Activated CD4-positive, alpha-beta T cell treated with anti-CD3 and anti-CD28 coated beads, Interleukin-2, amount 10 ng/mL, durations not matched to agents 7 days and 5 days (primary cell): ENCODE results near the gene FAR2. TPM values are rescaled to one million over a fixed set of nuclear protein-coding genes. Genes with fewer than 3 reads are reported as not detected.
"Not testable (repeated sequence)": the region's sequence is repeated elsewhere in the genome, so short reads cannot be mapped to it uniquely, and the experiment has no call there.

Experiments
- CTCF ChIA-PET: fragments of 350-600 bp; sonication (Branson Sonifier 250); formaldehyde crosslinking; loops from one replicate; lab custom pipeline; 2021; ENCODE audit warnings: antibody characterized with exemption; lab: Charles Lee
- POLR2A ChIA-PET: fragments of 350-600 bp; sonication (Branson Sonifier 250); formaldehyde crosslinking; loops from one replicate; lab custom pipeline; 2021; ENCODE audit warnings: antibody characterized with exemption; lab: Charles Lee
- DNase-seq: peaks from one replicate; pipeline ENCODE4 v3.0.0-alpha.2; 2020
- H3K27ac Mint-ChIP-seq: one replicate; pipeline ENCODE4 v1.8.0; 2021; ENCODE audit warnings: mild to moderate bottlenecking, moderate library complexity, mixed read lengths
- H3K27me3 Mint-ChIP-seq: one replicate; pipeline ENCODE4 v1.8.0; 2021; ENCODE audit warnings: mixed read lengths
- H3K36me3 Mint-ChIP-seq: one replicate; pipeline ENCODE4 v1.8.0; 2021; ENCODE audit warnings: low read depth, mixed read lengths
- H3K4me1 Mint-ChIP-seq: one replicate; pipeline ENCODE4 v1.8.0; 2021; ENCODE audit warnings: mixed read lengths
- H3K4me3 Mint-ChIP-seq: one replicate; pipeline ENCODE4 v1.8.0; 2021; ENCODE audit warnings: mild to moderate bottlenecking, moderate library complexity, mixed read lengths
- H3K9me3 Mint-ChIP-seq: one replicate; pipeline ENCODE4 v1.8.0; 2021; ENCODE audit warnings: mixed read lengths
- total RNA-seq, 2 experiments: library from RNA; stranded (reverse); gene quantifications; one replicate each; pipeline ENCODE4 v1.2.3, GENCODE V29; 2021

Gene FAR2
- 10 to 100 TPM; 24.6 to 26.6 TPM for total RNA-seq

DNA sequence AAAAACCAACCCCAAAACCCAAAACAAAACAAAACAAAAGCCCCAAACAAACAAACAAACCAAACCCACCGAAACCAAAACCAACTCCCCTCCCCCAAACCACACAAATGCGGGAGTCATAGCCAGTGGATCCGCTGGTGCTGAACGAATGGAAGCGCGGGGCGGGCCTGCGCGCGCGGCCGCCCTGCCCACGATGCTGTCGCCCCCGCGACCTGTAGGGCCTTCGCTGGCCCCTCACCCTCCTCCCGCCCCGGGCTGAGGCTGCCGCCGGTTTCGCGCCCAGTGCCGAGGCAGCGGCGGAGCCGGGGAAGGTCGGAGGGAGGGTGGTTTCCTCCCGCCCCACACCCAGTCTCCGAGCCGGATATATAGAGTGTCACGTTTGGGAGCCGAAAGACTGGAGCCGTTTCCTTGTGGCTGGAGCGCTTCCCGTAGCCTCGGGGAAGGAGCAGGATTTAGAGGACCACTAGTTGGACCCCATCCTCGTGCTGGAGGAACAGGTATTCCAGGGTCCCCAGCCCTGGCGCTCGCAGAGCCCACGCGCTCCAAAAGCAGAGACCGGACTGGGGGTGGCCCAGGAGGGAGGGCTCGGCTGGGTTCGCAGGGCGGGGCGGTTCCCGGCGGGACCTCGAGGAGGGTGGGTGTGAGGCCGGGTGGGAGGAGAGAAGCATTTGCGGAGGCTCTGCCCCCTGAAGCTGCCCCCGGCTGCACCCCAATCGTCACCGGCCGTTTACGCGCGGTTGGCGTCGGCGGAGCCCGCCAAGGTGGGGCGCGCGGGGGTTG is at the start of gene FAR2:
Gene FAR2, plus strand, starts transcription at position 368 of the 780 bp plus-strand sequence. CDS start 121,172 bp downstream, outside the sequence.
- CTCF ChIA-PET, result no interaction called here
- Mint-ChIP-seq H3K4me3 (peak within 1 kb of the TSS; percentile 95), H3K4me1 (peaks cover 38% of the 10 kb centered on the region), H3K9me3 (peaks cover 3% of the 10 kb centered on the region), H3K36me3 (peaks cover 5% of the 10 kb centered on the region), H3K27ac (peak within 1 kb of the TSS; percentile 97), H3K27me3 (peaks cover 29% of the 10 kb centered on the region)
- POLR2A ChIA-PET, result no interaction called here
- DNase-seq, result peak; percentile 61

DNA sequence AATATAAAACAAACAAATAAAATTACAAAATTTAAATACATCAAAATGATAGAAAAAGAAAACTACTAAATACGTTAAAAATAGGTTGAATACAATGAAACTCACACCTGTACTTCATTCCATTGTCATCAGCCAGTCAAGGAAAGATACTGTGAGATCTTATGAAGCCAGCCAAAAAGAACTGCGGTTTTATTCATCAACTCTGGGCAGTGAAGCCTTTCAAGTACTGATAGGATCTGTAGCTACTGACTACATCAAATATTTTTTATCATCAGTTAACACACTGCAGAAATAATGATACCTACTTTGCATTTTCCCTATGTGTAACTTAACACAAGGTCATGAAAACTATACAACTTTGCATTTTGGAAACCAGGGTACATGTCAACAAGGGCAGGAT is 46.3 kb upstream of the FAR2 start:
- Mint-ChIP-seq H3K36me3 (peaks cover 23% of the 10 kb centered on the region), H3K27ac (peak overlapping the region; percentile 98), H3K4me1 (peaks cover 40% of the 10 kb centered on the region), H3K27me3 (peaks cover 9% of the 10 kb centered on the region), H3K4me3 (peak overlapping the region; percentile 55), H3K9me3 (peaks cover 20% of the 10 kb centered on the region)
- POLR2A ChIA-PET, result no interaction called here
- CTCF ChIA-PET, result no interaction called here
- no peak for DNase-seq

DNA sequence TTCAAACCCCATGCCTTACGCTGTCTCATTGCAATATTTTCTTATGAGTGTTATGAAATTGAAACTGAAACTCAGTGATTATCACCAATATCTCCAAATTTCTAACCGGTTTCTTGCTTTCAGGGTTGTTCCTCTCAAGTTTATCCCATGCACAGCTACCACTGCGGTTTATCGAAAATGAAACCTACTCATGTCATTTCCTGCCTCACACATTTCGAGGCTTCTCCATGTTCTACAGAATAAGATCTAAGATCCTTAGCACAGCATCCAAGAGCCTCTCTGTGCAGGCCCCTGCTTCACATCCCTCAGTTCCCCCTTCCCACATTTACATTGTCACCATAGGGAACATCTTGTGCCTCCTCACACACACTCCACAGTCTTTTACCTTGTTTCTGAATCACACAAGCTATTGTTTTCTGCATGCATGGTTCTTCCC is 45.5 kb upstream of the FAR2 start:
- H3K27ac Mint-ChIP-seq, result peak overlapping the region; percentile 98
- H3K27me3 Mint-ChIP-seq, result peaks cover 9% of the 10 kb centered on the region
- ChIA-PET CTCF (interaction anchor here (0.8 kb wide), 1 partner anchor 214 kb away, joined by 3 read pairs; no protein-coding TSS in a partner anchor), POLR2A (no interaction called here)
- H3K9me3 Mint-ChIP-seq, result peaks cover 19% of the 10 kb centered on the region
- H3K4me1 Mint-ChIP-seq, result peaks cover 40% of the 10 kb centered on the region
- peaks cover 23% of the 10 kb centered on the region for H3K36me3 Mint-ChIP-seq
- peak overlapping the region; percentile 55 for H3K4me3 Mint-ChIP-seq
- DNase-seq, result peak; percentile 81

DNA sequence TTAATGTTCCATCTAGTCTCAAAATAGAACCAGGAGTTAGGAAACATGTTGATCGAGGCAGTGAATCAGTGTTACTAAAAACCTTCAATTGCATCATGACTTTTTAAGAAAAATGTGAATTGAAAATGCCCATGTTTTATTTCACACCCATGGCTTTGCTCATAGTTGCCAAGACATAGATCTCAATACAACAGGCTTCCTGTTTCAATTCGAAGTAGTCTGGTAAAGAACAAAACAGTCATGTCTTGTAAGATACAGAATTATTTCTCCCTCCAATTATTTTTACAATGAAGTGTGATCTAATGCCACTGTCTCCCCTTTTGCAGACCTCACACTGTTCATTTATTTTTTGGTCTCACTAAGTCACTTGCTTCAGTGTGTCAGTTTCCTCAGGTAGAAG is 44.6 kb upstream of the FAR2 start:
- Mint-ChIP-seq H3K9me3 (peaks cover 17% of the 10 kb centered on the region), H3K27me3 (peaks cover 9% of the 10 kb centered on the region), H3K4me1 (peaks cover 40% of the 10 kb centered on the region), H3K36me3 (peaks cover 19% of the 10 kb centered on the region), H3K27ac (peak overlapping the region; percentile 98), H3K4me3 (no peak overlapping the region)
- no peak for DNase-seq
- POLR2A ChIA-PET, result no interaction called here
- CTCF ChIA-PET, result no interaction called here

DNA sequence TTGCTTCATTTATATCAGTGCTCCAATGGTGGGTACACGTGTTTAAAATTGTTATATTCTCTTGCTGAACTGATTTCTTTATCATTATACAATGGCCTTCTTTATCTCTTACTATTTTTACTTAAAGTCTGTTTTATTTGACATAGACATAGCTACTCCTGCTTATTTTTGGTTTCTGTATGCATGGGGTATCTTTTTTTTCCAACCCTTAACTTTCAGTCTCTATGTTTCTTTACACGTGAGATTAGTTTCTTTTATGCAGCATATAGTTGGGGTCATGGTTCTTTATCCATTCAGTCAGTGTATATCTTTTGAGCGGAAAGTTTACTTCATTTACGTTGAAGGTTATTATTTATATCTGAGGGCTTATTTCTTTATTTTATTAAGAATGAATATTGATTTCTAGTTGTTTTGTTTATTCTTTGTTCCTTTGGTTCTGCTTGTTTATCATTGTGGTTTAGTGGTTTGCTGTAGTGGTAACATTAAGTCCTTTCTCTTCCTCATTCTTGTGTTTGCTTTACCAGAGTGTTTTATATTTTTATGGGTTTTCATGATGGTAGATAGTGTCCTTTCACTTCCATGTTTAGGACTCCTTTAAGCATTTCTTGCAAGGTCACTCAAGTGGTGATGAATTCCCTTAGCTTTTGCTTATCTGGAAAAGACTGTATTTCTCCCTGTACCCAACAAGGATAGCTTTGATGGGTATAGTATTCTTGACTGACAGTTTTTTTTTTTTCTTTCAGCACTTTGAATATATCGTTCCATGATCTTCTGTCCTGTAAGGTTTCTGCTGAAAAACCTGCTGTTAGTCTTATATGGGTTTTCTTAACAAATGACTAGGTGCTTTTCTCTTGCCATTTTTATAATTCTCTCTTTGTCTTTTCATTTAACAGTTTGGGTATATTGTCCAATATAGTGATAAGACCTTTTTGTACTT is 38.3 kb upstream of the FAR2 start:
- POLR2A ChIA-PET, result no interaction called here
- H3K27ac Mint-ChIP-seq, result no peak overlapping the region
- peaks cover 9% of the 10 kb centered on the region for H3K27me3 Mint-ChIP-seq
- H3K9me3 Mint-ChIP-seq, result peaks cover 30% of the 10 kb centered on the region
- CTCF ChIA-PET, result no interaction called here
- no peak for DNase-seq
- H3K36me3 Mint-ChIP-seq, result peaks cover 21% of the 10 kb centered on the region
- peaks cover 9% of the 10 kb centered on the region for H3K4me1 Mint-ChIP-seq
- H3K4me3 Mint-ChIP-seq, result no peak overlapping the region

DNA sequence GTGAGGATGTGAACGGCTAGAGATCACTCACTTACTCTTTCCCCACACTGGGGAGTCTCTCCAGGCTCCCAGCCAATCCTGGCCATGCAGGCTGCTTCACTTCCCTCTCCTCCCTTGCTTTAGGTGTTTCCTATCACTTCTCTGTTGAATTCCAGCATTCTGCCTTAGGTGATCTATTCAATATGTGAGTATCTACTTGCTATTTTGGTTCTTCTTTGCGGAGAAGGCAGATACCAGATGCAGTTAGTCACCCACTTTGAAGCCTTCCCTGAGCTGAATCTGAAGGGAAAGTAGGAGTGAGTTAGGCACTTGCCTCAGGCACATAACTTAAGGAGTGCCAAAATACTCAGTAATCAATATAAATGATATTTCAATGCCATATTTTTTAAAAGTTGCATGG is 36.0 kb upstream of the FAR2 start:
- H3K4me1 Mint-ChIP-seq, result peaks cover 8% of the 10 kb centered on the region
- no peak for DNase-seq
- CTCF ChIA-PET, result no interaction called here
- no peak overlapping the region for H3K27ac Mint-ChIP-seq
- H3K9me3 Mint-ChIP-seq, result peaks cover 25% of the 10 kb centered on the region
- peaks cover 17% of the 10 kb centered on the region for H3K36me3 Mint-ChIP-seq
- H3K27me3 Mint-ChIP-seq, result peaks cover 9% of the 10 kb centered on the region
- H3K4me3 Mint-ChIP-seq, result no peak overlapping the region
- POLR2A ChIA-PET, result no interaction called here

DNA sequence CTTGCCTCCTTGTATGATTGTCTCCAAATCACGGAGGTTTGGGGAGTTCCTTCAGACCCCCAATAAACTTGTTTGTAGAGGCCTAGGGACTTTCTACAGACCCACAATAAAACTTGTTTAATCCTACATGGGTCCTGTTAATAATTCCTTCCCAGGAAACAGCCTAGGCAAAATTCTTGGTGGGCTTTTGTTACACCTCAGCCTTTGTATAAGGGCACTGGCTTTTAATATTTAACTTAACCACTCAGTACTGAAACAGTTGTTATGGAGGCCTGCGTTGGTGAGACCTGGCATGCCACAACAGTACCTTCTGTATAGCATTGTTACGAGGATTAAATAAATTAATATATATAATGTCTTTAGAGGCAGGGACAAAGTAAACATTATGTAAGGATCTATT is 32.7 kb upstream of the FAR2 start:
- no peaks in the 10 kb centered on the region for H3K4me1 Mint-ChIP-seq
- H3K27ac Mint-ChIP-seq, result no peak overlapping the region
- no peak for DNase-seq
- H3K4me3 Mint-ChIP-seq, result no peak overlapping the region
- ChIA-PET CTCF (no interaction called here), POLR2A (no interaction called here)
- H3K36me3 Mint-ChIP-seq, result peaks cover 7% of the 10 kb centered on the region
- peaks cover 6% of the 10 kb centered on the region for H3K9me3 Mint-ChIP-seq
- H3K27me3 Mint-ChIP-seq, result peaks cover 12% of the 10 kb centered on the region

DNA sequence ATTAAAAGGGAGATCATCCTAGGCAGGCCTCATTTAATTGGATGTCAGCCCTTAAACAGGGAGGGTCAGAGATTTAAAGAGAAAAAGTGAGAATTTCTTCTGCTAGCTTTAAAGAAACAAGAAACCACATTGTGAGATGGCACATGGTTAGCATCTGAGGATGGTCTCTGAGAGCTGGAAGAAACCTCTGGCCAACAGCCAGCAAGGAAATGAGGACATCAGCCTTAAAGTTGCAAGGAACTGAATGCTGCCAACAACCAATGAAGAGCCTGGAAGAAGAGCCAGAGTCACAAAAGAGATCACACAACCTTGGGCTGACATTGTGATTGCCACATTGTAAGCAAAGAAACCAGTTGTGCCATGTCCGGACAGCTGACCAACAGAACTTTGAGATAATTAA is 17.5 kb upstream of the FAR2 start:
- Mint-ChIP-seq H3K27me3 (peaks cover 11% of the 10 kb centered on the region), H3K36me3 (no peaks in the 10 kb centered on the region), H3K4me3 (no peak overlapping the region), H3K27ac (no peak overlapping the region), H3K9me3 (no peaks in the 10 kb centered on the region), H3K4me1 (no peaks in the 10 kb centered on the region)
- no peak for DNase-seq
- ChIA-PET POLR2A (no interaction called here), CTCF (no interaction called here)

DNA sequence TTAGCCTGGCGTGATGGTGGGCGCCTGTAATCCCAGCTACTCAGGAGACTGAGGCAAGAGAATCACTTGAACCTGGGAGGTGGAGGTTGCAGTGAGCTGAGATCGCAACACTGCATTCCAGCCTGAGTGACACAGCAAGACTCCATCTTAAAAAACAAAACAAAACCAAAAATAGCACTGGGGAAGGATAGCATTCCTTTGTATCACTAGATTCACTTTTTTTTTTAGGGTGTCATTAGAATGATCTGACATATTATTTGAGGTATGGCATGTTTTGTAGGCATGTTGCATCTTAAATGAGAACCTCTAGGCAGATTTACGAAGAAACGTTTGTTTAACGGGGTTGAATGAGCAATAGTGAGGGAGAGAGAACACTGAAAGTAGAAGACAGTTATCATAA is 16.8 kb upstream of the FAR2 start:
- H3K4me3 Mint-ChIP-seq, result no peak overlapping the region
- H3K27me3 Mint-ChIP-seq, result peaks cover 11% of the 10 kb centered on the region
- H3K9me3 Mint-ChIP-seq, result no peaks in the 10 kb centered on the region
- ChIA-PET POLR2A (no interaction called here), CTCF (no interaction called here)
- no peaks in the 10 kb centered on the region for H3K4me1 Mint-ChIP-seq
- no peak for DNase-seq
- no peaks in the 10 kb centered on the region for H3K36me3 Mint-ChIP-seq
- H3K27ac Mint-ChIP-seq, result no peak overlapping the region

DNA sequence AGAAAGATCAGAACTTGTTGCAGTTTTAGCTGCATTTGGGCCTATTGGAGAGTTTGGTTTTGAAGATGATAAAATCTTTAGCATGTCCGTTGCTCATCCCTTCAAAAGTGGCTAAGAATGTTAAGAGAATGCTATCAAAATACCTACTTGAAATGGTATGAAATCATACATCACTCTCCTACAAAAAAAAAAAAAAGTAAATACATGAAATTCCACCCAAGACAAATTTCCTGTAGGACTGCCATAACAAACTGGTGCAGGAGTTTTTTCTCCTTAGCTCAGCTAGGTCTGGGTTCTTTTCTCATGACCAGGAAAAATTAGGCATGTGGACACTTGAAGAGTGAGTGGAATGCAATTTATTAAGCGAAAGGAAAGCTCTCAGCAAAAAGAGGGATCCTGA is 15.9 kb upstream of the FAR2 start:
- Mint-ChIP-seq H3K27me3 (peaks cover 11% of the 10 kb centered on the region), H3K9me3 (no peaks in the 10 kb centered on the region), H3K27ac (no peak overlapping the region), H3K4me1 (no peaks in the 10 kb centered on the region), H3K36me3 (no peaks in the 10 kb centered on the region), H3K4me3 (no peak overlapping the region)
- ChIA-PET CTCF (interaction anchor here (1.3 kb wide), 1 partner anchor 185 kb away, joined by 4 read pairs; no protein-coding TSS in a partner anchor), POLR2A (no interaction called here)
- DNase-seq, result no peak

DNA sequence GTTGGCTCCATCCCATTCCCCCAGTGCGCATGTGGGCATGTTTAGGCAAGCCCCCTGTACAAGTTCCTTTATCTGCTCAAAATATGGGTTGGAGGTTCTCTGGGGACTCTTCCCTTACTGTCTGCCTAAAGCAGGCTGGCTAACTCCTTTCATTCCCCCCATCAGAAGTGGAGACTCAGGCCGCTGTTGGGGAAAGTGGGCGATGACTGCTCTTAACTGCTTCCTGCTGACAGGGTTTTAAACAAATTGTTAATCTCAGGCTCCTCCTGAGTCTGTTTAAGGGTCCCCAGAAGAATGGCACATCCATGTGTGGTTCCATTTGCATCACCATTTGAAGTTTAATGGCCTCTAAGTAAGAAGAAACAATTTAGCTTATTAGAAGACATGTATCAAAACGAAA is 15.4 kb upstream of the FAR2 start:
- DNase-seq, result no peak
- Mint-ChIP-seq H3K27me3 (peaks cover 13% of the 10 kb centered on the region), H3K4me1 (no peaks in the 10 kb centered on the region), H3K9me3 (no peaks in the 10 kb centered on the region), H3K4me3 (no peak overlapping the region), H3K36me3 (no peaks in the 10 kb centered on the region), H3K27ac (no peak overlapping the region)
- CTCF ChIA-PET, result interaction anchor here (0.7 to 1.3 kb wide), 2 partner anchors 13 to 184 kb away, joined by 3 to 4 read pairs; no protein-coding TSS in a partner anchor
- POLR2A ChIA-PET, result no interaction called here

DNA sequence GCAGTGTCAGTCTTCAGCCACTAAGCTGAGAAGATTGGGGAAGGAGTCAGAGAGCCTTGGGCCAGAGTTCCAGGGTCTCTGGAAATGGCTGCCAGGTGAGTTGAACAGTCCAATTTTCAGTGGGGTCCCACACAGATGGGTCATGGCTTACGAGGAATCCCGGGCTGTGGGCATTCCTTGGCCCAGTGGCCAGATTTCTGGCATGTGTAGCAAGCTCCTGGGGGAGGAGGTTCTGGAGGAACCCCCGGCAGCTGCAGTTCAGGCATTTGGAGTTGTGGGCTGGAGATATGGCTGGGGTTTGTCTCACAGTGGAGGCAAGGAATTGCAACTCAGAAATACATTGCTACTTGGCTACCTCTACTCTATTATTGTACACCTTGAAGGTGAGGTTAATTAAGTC is 10.8 kb upstream of the FAR2 start:
- H3K36me3 Mint-ChIP-seq, H3K4me3 Mint-ChIP-seq, H3K4me1 Mint-ChIP-seq, CTCF ChIA-PET, DNase-seq, POLR2A ChIA-PET, H3K27ac Mint-ChIP-seq: not testable (repeated sequence)
- Mint-ChIP-seq H3K9me3 (peaks cover 10% of the 10 kb centered on the region), H3K27me3 (peaks cover 16% of the 10 kb centered on the region)

DNA sequence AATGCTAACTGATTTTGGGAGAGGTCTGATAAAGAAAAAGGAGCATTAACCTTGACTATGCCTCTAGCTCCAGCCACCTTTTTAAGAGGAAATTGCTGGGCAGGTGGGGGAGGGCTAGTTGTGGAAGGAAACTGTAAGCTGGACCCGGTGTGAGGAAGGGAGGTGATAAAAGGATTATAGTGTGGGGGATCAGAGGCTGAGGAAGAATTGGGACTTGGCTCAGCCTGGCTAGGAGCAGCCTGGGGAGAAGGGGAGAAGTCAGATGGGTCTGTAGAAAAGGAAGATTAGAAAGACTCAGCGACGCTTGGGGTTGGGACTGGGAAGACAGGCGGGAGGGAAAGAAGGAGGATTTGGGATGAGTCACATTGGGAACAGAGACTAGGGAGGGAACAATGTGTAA is 10.2 kb upstream of the FAR2 start:
- DNase-seq, H3K27ac Mint-ChIP-seq, H3K4me1 Mint-ChIP-seq, H3K36me3 Mint-ChIP-seq, POLR2A ChIA-PET, H3K4me3 Mint-ChIP-seq, CTCF ChIA-PET: not testable (repeated sequence)
- H3K9me3 Mint-ChIP-seq, result peaks cover 10% of the 10 kb centered on the region
- H3K27me3 Mint-ChIP-seq, result peaks cover 18% of the 10 kb centered on the region
